Skeletal muscle cell (primary cell): Measurements from ENCODE around the gene KDM5C.
A peak's percentile ranks its signal among the peaks of the same experiment; 100 is the strongest.

Experiments used
- DNase-seq: peaks from one replicate; pipeline ENCODE4 v3.0.0-alpha.2; 2010; ENCODE audit warnings: low read depth
- H3K4me3 ChIP-seq: 2 replicates; pipeline ENCODE4 v1.5.1; 2011; ENCODE audit warnings: low read depth, mild to moderate bottlenecking, control low read depth, low read length, moderate library complexity

KDM5C gene

DNA sequence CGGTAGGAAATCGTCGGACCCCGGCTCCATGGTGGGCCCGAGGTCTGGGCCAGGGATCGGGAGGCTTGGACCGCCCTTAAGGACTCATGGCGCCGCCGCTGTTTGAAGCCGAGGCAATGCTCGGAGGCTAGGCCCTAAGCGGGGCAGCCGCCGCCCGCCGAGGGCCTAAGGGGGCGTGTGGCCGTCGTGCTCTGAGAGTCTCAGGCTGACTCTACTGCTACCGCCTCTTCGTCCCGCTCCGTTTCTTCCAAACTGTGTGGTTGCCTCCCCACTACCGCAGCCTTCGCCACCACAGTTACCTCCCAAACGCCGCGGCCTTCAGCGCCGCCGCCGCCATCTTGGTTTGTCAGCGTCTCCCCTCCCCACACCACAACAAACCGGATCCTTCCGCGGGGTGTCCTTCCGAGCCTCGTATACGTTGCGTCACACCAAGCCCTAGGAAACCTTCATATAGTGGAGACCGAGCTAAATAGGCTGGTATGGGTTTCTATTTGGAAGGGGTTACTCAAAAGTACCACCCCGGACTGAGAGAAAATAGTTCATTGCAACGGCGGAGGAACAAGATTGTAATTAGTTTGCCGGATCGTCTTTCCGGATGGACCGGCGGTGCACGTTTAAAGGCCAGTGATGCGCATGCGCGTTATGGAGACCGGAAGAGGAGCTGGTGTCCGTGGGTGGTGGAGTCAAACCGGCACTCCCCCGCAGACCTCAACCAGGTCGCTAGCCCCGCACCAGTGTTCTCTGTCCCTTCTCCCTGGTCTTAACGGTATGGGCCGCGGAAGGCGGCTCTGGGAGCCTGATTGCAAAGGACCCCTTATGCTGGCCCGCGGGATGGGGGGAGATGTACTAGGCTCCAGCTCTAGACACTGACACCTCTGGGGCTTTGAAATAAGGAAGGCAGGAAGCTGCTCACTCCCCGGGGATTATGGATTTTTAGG is at the start of gene KDM5C:
KDM5C (minus strand) TSS at position 348 of the 938 bp plus-strand sequence; CDS start at position 30, 318 bp downstream.
- peak within 1 kb of the TSS; percentile 80 for H3K4me3 ChIP-seq
- peak; percentile 64 for DNase-seq

GRCh38 chrX:53272808-53273337 is 47.9 kb upstream of the KDM5C start:
- no peak for DNase-seq
- H3K4me3 ChIP-seq = no peak overlapping the region

DNA sequence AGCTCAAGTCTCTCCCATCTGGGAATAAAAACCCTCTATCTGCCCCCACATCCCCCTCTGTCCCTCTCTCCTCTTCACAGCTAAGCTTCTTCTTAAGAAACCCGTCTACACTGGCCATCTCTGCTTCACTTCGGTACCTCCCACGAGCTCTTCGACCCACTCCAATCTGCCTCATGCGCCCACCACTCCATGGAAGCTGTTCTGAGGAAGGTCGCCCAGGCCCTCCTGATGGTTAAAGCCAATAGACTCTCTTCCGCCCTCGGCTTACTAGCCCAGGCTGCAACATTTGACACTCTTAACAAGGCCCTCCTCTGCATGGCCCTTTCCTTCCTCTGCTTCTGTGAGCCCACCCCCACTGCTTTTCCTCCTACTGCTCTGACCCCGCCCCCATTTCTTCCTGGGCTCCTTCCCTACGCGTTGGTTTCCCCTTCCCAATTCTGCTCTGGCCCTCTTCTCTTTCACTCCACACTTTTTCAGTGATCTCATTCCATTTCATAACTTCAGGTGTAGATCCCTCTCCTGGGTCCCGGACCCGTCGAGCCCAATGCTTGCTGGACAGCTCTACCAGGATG is 44.6 kb upstream of the KDM5C start:
- H3K4me3 ChIP-seq = no peak overlapping the region
- no peak for DNase-seq

GRCh38 chrX:53268173-53268572 is 43.2 kb upstream of the KDM5C start:
- DNase-seq = no peak
- no peak overlapping the region for H3K4me3 ChIP-seq

- H3K4me3 ChIP-seq = no peak overlapping the region
- DNase-seq = no peak
Observed at GRCh38 chrX:53266914-53267313, 41.9 kb upstream of the KDM5C start.

GRCh38 chrX:53265771-53266574 is 41.0 kb upstream of the KDM5C start:
- DNase-seq = no peak
- no peak overlapping the region for H3K4me3 ChIP-seq

- DNase-seq = no peak
- H3K4me3 ChIP-seq = no peak overlapping the region
Observed at GRCh38 chrX:53263597-53264094, 38.6 kb upstream of the KDM5C start.

- H3K4me3 ChIP-seq = no peak overlapping the region
- no peak for DNase-seq
Observed at GRCh38 chrX:53262918-53263394, 37.9 kb upstream of the KDM5C start.

DNA sequence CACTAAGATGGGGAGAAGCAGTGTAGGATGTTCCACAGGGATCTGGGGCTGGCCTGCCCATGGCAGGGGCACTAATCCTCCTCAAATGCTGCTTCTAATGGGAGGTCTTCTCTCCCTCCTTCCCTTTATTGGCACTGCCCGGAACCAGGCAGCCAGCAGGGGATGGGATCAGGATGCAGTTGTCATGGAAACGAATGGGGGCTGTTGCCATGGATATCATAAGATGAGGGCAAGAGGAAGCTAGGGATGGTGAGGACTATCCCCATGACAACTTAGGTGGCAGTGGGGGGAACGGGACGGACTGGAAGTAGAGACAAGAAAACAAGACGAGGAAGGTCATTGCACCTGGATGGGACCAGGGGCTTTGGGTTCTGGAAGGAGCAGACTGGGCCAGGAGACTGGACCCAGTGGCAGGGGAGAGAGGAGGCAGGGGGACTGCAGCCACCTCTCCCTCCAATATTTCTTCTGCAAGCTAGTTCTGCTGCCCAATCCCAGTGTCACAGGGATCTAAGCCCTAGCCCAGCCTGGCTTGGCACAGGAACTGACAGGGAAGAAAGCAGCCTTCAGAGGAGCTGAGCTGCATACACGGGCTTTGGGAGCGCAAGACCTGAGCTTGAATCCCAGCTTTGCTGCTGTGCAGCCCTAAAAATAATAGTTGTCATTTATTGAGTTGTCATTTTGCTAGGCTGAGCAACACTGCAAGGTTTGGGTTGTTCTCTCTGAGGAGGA is 37.3 kb upstream of the KDM5C start:
- no peak overlapping the region for H3K4me3 ChIP-seq
- no peak for DNase-seq

DNA sequence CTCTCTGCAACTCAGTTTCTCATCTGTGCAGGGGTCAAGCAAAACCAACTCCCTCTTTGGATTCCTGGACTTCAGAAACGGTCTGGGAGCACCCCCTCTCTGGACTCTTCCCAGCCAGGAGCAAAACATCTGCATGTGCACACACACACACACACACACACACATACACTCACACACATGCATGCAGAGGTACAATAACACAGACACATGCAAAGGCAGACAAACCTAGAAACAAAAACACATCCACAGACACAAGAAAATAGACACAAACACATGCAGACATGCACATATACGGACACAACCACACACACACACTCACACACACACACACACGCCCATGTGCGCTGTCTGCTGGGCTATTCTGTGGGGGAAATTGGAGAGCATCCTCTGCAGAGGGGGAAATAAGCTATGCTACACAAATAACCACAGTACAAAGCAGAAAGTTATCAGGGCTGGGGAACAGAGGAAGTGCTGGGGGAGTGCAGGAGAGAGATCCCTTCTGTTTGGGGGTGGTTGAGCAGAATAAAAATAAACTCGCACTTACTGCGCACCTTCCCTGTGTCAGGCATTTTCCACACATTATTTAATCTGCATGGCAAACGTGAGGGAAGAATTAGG is 36.5 kb upstream of the KDM5C start:
- DNase-seq = no peak
- H3K4me3 ChIP-seq = no peak overlapping the region

DNA sequence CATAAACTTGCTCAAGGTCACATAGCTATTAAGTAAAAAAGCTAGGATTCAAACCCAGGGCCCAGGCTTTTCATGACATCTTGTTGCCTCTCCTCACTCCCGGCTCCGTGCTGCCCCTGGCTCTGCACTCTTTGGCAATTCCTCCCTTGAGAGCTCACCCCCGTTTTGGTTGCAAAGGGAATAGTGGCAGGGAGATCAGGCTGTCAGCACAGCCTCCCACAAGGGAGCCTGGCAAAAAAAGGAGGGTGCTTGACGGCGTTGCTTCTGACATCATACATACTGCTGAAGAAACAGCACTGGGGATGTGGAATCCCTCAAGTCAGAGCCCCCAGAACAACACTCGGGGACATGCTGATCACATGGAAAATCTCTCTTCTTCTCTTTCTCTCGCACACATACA is 35.8 kb upstream of the KDM5C start:
- DNase-seq = no peak
- H3K4me3 ChIP-seq = no peak overlapping the region

- H3K4me3 ChIP-seq = no peak overlapping the region
- DNase-seq = no peak
Observed at GRCh38 chrX:53257670-53258423, 32.8 kb upstream of the KDM5C start.

DNA sequence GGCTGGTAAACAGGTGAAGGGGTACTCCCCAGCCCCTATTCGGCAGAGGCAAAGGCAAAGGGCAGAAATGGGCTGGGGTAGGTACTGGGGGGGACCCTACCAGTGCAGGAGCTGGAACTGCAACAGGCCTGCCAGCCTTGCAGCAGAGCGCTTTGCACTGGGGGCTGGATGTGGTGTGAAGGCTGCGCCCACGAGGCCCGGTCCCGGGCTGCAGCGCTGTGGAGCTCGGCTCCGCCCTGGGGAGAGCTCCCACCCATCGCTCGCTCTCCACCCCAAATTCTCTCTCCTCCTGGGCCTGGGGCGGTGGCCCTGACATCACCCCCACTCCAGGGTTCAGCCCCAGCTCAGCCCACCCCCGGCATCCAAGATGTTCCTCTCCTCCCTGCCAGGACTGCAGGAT is 32.2 kb upstream of the KDM5C start:
- no peak for DNase-seq
- no peak overlapping the region for H3K4me3 ChIP-seq

- no peak overlapping the region for H3K4me3 ChIP-seq
- no peak for DNase-seq
Observed at GRCh38 chrX:53256446-53257041, 31.5 kb upstream of the KDM5C start.

GRCh38 chrX:53255738-53256191 is 30.8 kb upstream of the KDM5C start:
- no peak for DNase-seq

DNA sequence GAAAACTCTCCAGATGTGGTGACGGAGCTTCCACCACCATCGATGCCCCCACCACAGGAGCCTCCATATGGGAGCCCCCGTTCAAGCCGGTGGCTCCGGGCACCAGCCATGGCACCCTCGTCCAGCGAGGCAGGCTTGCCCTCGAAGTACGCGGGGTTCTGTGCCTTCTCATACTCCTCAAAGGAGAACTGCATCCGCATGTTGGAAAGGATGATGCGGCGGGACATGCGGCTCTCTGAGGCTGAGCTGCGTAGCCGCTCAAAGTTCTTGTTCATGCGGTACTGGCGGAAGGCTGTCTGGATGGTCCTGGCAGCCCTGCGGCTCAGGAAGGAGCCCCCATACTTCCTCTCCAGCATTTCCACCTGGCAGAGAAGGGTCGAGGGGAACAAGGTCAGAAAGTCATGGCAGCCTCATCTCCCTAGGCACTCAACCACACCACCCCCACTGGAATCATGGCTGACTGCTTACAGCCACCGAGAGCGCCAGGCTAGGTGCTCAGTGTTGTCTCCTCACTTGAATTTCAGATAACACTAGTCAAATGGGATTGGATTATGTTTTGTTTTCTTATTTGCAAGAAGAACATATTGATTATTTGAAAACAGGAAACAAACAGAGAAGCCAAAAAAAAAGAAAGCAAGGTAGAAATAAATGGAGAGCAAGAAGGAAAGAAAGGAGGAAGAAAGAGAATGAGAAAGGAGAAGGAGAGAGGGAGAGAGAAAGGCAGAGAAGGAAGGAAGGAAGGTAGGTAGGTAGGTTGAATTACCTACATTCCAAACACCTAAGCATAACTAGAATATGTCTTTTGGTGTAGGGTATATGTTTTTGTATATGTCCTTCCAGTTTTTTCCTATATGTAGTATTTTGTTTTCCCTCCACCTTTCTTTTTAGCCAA is 29.8 kb upstream of the KDM5C start:
- DNase-seq = no peak

More at GRCh38 chrX:53255738-53256191, 30.8 kb upstream of the KDM5C start:
- H3K4me3 ChIP-seq = no peak overlapping the region

More for the DNA sequence above, 29.8 kb upstream of the KDM5C start:
- H3K4me3 ChIP-seq = no peak overlapping the region
